ENCODE measurements around the gene MRPS10.

- TF ChIP-seq, protein P1, sequence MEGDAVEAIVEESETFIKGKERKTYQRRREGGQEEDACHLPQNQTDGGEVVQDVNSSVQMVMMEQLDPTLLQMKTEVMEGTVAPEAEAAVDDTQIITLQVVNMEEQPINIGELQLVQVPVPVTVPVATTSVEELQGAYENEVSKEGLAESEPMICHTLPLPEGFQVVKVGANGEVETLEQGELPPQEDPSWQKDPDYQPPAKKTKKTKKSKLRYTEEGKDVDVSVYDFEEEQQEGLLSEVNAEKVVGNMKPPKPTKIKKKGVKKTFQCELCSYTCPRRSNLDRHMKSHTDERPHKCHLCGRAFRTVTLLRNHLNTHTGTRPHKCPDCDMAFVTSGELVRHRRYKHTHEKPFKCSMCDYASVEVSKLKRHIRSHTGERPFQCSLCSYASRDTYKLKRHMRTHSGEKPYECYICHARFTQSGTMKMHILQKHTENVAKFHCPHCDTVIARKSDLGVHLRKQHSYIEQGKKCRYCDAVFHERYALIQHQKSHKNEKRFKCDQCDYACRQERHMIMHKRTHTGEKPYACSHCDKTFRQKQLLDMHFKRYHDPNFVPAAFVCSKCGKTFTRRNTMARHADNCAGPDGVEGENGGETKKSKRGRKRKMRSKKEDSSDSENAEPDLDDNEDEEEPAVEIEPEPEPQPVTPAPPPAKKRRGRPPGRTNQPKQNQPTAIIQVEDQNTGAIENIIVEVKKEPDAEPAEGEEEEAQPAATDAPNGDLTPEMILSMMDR (IDR thresholded peaks at IDR 0.05; ENCODE audit: low read depth, low read length), result no peak
- TF ChIP-seq POLR2A (IDR thresholded peaks at IDR 0.05; ENCODE audit: extremely low read depth, insufficient read length), result no peak
- TF ChIP-seq, protein P2, sequence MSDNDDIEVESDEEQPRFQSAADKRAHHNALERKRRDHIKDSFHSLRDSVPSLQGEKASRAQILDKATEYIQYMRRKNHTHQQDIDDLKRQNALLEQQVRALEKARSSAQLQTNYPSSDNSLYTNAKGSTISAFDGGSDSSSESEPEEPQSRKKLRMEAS (IDR thresholded peaks at IDR 0.05; ENCODE audit: low read depth, low read length), result no peak
Observed at GRCh38 chr6:42190554-42191183, 27.0 kb downstream of the MRPS10 start.
